Activated naive CD4-positive, alpha-beta T cell treated with anti-CD3 and anti-CD28 coated beads, Interleukin-2, amount 50 U/mL, for 16 hours (primary cell): ENCODE measurements around the gene ITPRID1.

Experiments used
- DNase-seq: peaks from one replicate; pipeline ENCODE4 v3.0.0-alpha.2; 2020

Gene ITPRID1

DNA sequence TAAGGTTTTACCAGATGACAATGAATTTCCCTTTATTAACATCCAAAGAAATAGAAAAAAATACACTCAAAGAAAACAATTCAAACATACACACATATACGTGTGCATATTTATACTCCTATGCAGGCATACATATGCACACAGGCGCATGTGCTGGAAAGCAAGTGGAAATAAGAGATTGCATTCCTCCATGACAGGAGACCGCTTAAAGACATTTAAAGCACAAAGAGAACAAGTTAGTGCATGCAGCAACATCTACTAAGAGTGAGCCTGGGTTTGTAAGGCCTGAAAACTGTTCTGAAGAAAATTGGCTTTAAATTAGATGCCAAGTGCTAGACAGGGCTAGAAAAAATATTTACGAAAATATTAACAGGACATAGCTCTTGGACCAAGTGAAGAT lies 133.1 kb downstream of the ITPRID1 start:
- DNase-seq, result no peak

- no peak for DNase-seq
These were observed 133.6 kb downstream of the ITPRID1 start for GRCh38 chr7:31647511-31647910.

DNA sequence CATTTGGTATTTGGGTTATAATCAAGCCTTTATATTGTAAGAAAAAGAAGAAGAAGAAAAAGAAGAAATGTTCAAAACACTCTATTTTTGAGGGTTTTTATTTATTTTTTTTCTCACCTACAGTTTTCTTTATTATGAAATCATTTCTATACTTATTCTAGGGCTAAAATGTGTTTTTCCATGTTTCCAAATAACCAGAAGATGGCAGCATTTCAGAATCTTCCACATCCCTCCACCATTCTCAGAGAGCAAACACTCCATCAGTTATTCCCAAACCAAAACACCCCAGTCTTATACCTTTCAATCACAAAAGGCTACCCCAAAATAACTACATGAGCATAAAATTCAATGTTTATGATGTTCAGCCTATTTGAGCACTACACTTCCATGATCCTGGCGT lies 134.4 kb downstream of the ITPRID1 start:
- no peak for DNase-seq

GRCh38 chr7:31648880-31649279 lies 135.0 kb downstream of the ITPRID1 start:
- no peak for DNase-seq

DNA sequence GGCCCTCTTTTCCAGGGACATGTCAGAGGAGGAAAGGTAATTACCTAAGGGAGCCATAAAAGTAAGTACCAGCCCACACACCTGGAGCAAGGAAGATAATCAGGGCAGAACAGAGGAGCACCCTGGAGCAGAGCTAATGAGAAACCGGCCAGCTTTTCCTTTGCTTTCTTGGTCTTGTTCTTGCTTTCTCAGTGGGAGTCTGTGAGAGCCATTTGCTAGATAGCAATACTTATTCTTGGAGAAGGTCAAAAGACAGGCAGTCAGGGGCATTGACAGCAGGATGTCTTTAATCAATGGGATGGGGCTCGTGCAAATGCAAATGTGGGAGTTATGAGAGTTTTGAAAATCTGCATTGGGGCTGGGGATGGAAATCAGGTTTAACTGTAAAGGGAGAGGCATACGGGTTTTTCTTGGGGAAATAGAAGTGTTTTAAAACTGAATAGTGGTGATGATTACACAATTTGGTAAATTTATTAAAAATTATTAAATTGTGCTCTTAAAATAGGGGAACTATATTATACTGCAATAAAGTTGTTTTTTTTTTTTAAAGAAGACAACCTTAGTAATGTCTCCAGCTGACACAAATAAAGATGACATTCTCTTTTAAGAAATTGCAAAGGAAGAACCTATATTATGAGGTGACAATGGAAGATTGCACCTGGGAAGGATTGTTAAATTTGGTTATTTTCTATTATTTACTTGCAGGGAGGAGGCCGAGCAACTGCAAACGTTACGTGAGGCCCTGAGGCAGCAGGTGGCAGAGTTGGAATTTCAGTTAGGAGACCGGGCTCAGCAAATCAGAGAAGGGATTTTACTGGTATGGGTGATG lies 137.6 kb downstream of the ITPRID1 start:
- DNase-seq, result no peak

- no peak for DNase-seq
These were observed 138.1 kb downstream of the ITPRID1 start for GRCh38 chr7:31652063-31652326.

- DNase-seq, result no peak
These were observed 149.2 kb downstream of the ITPRID1 start for GRCh38 chr7:31663072-31663471.

GRCh38 chr7:31664890-31665289 lies 151.0 kb downstream of the ITPRID1 start:
- no peak for DNase-seq

- no peak for DNase-seq
These were observed 151.7 kb downstream of the ITPRID1 start for GRCh38 chr7:31665546-31665945.

GRCh38 chr7:31669461-31669860 lies 155.6 kb downstream of the ITPRID1 start:
- no peak for DNase-seq

DNA sequence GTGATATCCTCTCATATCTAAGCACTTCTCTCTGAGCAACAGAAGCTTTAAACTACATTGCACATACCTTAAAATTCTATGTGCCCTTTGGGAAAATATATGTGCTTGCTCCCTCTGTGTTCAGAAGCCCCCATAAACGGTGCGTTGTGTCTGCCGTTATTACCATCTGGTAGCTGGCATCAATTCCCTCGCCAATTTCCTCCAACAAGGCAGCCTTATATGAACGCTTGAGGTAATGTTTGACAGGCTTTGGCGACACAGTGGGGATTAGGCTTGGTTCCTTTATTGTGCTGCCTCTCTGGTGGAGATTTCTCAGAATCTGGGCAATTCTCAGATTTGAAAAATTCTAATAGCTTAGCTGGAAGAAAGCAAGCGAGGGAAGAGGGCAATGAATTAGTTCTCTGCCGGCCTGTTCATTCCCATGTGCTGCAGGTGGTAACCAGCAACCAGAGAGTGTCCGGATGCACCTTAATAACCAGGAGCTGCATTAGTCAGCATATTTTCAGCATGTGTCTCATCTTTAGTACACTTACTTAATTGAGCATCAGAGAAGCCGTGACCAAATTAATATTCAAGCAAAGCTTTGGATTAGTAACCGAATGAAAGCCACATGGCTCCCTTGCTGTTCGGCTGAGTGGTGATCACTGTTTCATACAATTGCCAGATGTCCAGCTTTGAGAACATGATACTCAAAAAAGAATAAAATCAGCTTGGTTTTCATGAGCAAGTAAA lies 165.8 kb downstream of the ITPRID1 start:
- DNase-seq, result no peak

GRCh38 chr7:31683445-31684225 lies 169.7 kb downstream of the ITPRID1 start:
- no peak for DNase-seq

GRCh38 chr7:31687024-31687748 lies 173.3 kb downstream of the ITPRID1 start, which contains the start of gene PPP1R17:
TSS of gene PPP1R17 (plus strand) at chr7:31687215. CDS start at chr7:31692442, 5,227 bp downstream.
- no peak for DNase-seq

GRCh38 chr7:31688372-31688771 lies 174.5 kb downstream of the ITPRID1 start:
- DNase-seq, result no peak

DNA sequence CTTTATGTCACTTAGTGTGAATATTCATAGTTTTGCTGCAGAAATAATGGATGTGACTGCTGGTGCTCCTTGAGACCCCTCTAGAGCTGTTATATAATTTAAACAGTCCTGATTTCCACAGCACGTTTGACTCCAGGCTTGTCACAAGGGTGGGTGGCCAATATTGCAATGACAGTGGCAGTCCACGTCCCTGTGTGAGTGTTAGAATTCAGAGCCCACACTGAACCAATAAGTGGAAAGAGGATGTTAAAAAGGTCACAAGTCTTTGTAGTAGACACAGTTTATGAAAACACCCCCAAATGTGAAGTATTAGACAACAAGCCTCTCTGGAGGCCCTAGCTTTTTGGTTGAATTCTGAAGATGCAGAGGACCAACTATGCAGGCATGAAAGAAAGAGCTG lies 175.1 kb downstream of the ITPRID1 start:
- no peak for DNase-seq

DNA sequence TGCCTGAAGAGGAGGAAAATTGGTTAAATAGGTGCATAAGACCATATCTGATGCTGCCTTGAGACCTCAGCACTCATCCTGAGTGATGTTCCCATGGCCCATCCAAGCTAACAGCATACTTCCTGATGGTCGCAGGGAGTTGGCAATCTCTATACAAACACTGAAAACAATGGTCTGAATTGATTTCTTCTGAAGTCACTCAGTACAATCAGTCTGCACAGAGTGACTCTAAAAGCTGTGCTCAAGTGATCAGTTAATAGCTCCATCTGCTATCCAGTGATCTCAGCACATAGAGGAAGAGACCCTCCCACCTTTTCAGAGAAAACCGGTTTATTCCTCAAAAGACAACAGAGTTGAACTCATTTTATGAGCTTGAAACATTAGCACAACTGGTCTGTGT lies 177.0 kb downstream of the ITPRID1 start:
- no peak for DNase-seq

- DNase-seq, result no peak
These were observed 178.6 kb downstream of the ITPRID1 start for GRCh38 chr7:31692451-31692850.

DNA sequence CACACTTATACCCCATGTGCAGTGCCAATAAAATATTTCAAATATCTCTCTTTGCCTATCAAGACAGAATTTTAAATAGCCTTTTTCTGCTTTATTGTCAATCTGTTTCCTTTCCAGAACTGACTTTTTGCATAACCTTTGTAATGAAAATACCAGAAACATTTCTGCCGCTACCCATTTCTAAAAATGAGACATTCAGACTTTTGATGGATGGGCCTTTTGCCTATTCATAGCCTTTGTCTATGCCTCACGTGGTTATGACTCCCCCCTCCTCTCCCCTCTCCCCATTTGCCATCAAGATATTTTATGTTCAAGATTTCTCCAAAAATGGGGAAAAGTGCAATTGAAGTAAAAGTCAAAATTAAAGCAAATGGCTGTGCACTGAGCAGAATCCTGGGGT lies 179.0 kb downstream of the ITPRID1 start:
- no peak for DNase-seq

DNA sequence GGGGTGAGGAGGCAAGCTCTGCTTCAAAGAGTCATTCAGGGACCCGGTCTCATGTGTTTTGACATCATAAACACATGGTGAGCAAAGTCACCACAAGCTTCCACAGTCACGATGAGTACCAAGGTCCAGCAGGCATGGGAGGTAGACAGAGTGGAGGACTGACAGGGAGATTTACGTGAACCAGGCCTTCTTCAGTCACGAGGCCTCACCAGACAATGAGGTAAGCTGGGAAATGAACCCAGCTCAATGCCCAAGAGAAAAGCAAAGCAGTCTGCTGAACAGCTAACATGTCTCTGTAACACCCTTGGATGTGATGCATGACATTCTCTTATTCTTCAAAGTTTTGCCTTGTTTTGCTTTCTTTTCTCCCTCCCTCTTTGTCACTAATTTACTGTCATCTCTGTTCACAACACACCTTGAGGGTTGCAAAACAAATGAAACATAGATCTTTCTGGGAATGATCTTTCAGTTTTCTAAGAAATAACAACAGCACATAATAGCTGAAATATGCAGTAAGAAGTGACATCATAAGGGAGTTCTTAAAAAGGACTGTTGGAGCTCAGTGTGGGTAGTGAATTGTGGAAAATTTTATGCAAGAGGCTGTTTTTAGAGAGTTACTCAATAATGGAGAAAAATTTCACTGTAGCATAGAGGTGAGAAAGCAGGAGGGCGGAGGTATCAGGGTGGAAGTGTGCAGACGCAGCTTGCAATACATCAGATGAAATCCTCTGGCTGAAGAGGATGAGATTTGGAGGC lies 182.1 kb downstream of the ITPRID1 start:
- no peak for DNase-seq

GRCh38 chr7:31699050-31699449 lies 185.2 kb downstream of the ITPRID1 start:
- DNase-seq, result no peak

DNA sequence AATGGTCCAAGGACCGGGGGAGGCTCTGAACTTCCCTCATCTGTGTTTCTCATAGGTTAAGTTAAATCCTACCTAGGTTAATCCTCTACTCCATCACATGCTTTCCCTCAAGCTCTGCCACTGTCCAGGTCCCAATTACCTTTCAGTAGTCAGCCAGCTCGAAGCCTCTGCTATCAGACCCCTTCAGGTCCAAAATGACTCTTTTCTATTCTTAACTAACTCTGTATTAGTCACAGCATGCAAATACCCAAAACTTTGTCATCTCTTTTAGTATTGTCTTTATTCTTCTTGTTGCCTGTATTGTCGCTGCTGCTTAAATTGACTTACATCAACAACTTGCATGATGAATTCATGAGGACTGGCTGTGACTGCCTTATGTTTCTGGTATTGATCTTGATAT lies 188.5 kb downstream of the ITPRID1 start:
- DNase-seq, result no peak

- DNase-seq, result no peak
These were observed 191.5 kb downstream of the ITPRID1 start for GRCh38 chr7:31705377-31705776.
